EL (cell line): ENCODE measurements around the gene PPP2R3B.

ENCODE experiments used
- DNase-seq: peaks from one replicate; pipeline ENCODE4 v3.0.0-alpha.2; 2016

Gene PPP2R3B

GRCh38 chrX:292900-293897, 93.5 kb downstream of the PPP2R3B start:
- no peak for DNase-seq

GRCh38 chrX:291411-291901, 95.3 kb downstream of the PPP2R3B start:
- no peak for DNase-seq

- DNase-seq = no peak
Measured at GRCh38 chrX:290476-291166, 96.1 kb downstream of the PPP2R3B start.

DNA sequence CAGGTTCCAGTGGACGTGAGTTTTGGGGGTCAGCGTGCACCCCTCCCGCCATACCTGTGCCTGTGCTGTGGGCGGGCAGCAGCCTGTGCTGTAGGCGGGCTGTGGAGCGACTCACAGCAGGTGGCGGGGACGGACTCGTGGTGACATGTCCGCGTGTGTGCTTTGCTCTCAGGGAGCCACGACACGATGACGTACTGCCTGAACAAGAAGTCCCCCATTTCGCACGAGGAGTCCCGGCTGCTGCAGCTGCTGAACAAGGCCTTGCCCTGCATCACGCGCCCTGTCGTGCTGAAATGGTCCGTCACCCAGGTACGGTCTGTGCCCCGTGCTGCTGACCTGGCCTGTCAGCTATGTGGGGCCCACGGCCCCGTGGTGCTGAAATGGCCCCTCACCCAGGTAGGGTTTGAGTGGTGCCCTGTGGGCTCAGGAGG, 98.1 kb downstream of the PPP2R3B start:
- DNase-seq = no peak

- DNase-seq = no peak
Measured at GRCh38 chrX:287670-288069, 99.0 kb downstream of the PPP2R3B start.

- no peak for DNase-seq
Measured at GRCh38 chrX:285076-285677, 101.5 kb downstream of the PPP2R3B start.
